HG03135 (cell line): Measurements from ENCODE around the gene PHACTR1.

ENCODE experiments used
- ATAC-seq: cut with Tn5 transposase; IDR thresholded peaks from one replicate; pipeline ENCODE4 v1.9.1; 2021; ENCODE audit warnings: mild to moderate bottlenecking, moderate library complexity; ENCODE audit not compliant: unreplicated experiment

Gene PHACTR1

DNA sequence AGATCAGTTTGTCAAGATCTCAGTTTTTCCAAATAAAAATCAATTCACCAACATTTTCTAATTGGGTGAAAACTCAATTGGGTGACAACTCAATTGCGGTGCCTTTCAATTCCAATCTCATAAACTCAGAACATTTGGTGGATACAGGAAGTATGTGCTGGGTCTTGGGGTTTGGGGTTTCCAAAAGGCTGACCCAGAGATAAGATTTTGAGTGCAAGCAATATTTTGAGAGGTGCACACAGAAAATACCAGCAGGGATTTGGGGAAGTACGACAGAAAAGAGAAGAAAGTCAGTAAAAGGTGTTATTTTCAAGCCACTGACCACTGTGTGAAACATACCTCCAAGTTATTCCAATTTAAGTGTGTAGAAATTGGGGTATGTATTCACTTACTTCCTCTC is 258.0 kb downstream of the PHACTR1 start:
- no peak for ATAC-seq

DNA sequence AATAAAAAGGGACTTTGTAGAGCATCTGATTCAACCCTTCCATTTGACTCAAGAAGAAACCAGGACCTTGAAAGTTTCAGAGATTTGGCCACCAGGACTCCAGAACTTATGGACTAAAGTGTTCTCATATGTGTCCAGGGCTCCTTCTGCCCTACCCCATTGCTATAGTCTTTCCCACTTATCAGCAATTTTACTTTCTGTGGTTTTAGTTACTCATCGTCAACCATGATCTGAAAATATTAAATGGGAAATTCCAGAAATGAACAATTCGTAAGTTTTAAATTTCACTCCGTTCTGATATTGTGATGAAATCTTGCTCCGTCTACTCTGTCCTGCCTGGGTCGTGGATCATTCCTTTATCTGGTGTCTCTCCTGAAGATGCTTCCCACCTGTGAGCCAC is 259.8 kb downstream of the PHACTR1 start:
- no peak for ATAC-seq

DNA sequence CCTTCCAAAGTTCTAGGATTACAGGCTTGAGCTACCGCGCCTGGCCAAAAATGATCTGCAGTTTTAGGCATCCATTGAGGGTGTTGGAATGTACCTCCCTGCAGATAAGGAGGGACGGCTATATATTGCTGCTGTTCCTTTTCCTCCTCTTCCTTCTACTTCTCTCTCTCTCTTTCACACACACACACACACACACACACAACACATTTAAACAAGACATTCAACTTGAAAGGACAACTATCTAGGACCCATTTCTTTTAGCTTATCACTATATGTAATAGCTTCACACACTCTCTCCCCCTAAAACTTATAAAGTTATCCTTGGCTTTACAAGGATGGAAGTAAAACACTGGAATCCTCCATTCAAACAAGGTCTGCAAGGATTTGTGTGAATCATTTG is 260.6 kb downstream of the PHACTR1 start:
- ATAC-seq, result no peak

DNA sequence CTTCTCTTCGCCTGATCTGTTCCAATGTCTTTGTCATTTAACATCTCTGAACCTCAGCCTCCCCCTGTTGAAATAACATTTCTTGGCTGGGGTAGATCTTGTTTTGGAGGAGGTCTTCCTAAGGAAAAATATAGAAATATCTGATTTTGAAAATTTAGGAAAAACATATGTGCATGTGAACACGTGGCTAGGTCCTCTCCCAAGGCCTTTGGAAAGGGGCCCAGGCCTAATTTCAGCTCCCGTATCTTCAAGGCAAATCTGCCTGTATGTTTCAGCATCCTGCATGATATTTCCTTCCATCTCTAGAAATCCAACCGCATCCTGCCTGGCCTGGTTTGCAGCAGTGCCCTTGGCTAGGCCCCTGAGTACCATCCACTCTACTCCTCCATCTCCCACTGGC is 261.2 kb downstream of the PHACTR1 start:
- ATAC-seq, result no peak

DNA sequence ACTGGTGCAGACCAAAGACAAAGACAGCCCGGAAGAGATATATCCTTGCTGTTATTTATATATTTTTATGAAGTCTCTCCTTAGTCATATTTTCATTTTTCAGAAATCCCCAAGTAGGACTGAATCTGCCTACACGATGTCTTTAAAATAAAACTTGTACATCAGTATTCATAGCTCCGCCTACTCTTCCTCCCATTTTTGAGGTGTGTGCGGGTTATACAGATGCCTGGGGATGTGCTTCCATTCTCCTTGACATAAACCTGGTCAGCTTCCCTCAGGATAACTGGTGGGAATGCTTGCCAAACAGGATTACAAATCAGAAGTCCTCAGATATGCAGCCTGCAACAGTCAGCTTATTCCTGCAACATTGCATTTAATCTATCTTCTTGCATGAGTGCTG is 264.2 kb downstream of the PHACTR1 start:
- ATAC-seq, result no peak

DNA sequence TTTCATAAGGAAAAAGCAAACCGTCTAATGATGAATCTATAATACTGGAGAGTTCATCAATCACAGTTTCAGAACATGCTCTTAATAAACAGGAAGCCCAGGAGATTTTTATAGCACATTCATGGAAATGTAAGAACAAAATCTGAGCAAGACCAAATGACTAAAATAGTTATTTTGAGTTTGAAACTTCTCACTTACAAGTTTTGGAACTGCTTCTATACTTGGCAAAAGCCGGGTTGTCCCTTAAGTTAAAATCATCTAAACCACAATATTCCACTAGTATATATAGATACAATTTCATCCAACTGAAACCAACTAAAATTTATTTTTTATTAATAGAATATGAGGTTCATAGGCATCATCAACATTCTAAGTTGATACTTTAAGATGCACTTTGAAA is 268.2 kb downstream of the PHACTR1 start:
- no peak for ATAC-seq

DNA sequence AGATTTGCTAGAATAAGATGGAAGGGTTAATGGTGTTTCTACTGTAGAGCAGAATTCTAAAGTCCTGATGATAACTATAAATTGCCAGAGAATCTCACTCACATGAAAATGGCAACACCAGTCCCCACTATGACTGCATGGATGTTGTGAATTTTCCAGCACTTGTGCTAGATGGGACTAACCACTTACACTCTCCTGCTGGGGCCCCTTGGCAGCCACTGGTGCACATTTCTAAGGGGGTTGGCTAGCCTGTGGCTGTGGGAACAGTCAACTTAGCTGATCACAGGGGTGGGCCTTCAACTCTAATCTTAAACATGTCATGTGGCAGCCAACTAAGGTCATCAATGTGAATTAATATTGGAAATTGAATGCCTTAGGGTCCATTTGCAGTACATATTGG is 271.2 kb downstream of the PHACTR1 start:
- no peak for ATAC-seq

DNA sequence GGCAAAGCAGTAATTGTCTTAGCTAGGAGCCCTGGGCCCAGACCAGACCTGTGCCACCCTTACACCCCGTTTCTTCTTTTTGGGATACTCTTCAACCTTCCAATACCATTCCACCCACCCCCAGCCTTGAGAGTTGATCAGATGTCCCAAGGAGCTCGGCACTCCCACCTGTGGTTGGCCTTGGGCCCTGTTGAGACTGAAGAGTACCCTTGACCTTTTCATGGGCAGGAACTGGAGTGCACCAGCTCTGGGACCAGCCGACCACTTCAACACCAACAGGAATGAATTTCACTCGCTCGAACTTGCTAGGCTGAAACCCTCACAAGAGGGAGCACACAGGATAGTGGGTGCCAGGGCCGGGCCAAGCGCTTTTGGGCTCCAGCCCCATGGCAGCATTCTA is 273.6 kb downstream of the PHACTR1 start:
- ATAC-seq, result no peak

DNA sequence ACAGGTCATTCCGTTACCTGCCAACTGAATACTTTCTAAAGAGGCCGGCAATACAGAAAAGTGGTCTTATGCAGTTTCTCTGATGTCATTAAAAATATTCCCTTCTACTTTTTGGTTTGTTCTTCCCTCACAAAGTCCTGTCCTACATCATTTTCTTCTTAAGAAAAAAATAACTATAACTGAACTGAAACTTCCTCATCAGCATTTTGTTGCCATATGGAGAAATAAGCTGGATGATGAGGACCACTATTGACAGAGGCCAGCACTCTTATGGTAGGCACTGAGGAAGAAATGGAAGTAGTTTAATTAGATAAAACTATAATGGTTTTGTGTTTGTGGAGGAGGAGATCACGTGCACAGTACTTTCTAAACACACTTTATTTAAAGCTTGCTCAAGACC is 274.9 kb downstream of the PHACTR1 start:
- ATAC-seq, result no peak

DNA sequence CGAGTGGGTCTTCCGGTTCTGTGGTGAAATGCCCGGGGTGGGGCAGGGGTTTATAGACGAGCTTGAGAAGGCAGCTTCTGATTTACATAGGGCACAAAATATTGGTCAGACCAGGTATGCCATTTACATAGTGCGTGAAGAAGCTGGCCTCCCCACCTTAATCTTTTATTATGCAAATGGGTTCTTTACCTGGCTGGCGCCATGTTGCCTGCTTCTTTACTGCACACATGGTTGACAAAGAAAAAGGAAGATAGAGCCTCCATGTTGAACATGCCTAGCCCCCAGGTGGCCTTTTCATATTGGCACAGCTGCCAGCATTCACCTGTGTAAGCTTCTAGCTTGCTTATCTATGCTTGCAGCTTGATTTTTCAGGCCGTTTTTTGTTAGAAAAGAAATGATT is 276.2 kb downstream of the PHACTR1 start:
- ATAC-seq, result no peak

DNA sequence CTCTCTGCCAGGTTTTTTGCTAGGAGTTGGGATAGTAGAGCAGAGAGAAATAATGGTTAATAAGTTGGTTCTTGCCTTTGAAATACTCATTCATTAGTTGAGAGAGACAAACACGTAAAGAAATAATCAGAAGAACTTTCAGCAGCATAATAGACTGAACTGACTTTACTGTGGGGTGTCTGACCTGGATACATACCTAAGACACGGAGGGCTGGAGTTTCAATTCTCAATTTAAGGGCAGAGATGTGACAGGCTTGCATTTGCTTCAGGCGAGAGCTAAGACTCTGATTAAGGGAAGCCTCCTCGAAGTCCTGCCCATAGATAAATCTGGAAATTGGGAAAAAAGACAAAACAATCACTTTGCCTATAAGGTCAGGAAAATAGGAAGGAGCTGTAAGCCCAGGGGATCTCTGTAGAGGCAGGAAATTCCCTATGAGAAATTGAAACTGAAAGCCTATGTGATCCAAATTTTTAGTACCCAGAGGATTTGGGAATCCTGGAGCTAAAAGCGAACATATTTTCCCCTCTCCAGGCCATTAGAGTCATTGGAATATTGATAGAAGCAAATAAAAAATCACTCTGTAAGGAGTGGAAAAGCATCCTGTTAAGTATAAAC is 276.8 kb downstream of the PHACTR1 start:
- ATAC-seq, result no peak

DNA sequence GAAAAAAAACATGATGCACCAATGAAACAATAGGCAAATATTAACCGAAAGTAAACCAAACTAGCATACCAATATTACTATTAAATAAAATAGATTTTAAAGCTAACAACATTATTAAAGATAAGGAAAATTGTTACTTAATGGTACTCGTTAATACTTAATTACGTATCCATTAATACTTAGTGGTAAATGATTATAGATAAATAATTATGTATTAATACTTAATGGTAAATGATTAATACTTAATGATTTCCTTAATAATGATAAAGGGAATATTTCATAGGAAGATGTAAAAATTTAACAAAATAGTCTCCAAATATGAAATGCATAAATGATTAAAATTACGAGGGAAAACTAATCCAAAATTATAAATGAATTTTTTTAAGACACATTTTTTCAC is 278.9 kb downstream of the PHACTR1 start:
- no peak for ATAC-seq

DNA sequence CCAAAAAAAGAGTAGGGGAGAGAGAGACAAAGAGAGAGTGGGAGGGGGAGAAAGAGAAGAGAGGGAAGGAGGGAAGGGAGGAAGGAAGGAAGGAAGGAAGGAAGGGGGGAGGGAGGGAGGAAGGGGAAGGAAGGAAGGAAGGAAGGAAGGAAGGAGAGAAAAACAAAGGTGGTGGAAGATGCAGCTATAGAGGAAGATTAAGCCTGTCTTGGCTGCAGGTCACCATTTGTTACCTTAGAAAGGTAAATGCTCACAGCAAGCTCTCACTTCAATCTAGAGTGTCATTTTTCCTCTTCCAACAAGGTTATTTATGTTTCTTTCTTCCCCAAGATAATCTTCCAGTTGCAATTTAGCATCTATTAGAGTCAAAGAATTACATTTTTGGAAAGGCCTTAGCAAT is 284.0 kb downstream of the PHACTR1 start:
- no peak for ATAC-seq

DNA sequence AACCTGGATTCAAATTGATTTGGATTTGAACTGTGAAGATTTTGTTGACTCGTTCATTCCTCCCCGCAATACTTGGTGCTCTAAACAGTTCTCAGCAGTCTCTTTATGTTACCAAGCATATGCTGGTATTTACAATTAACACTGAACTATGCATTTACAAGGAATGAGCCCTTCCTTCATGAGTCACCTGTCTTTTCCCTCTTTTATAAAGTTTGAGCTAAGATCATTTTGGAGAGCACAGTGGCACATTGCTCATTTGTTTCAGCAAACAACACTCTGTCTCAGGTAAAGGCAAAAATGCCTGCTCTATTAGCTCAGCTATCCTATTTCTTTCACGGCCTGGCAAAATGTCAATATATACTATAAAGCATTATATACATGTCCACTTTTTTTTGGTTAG is 285.4 kb downstream of the PHACTR1 start:
- ATAC-seq, result no peak

DNA sequence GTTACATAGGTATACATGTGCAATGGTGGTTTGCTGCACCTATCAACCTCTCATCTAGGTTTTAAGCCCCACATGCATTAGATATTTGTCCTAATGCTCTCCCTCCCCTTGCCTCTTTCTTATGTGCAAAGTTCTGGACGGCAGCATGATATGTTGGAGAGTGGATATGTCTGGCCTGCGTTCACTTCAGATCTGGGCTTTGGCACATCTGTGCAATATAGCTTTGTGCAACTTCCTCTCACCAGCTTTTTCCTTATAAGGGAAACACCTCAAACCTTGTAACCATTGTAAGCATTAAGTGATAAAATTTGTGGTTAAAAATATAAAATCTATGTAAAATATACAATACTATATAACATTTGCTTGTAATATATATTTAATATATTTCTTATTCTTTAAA is 288.0 kb downstream of the PHACTR1 start:
- no peak for ATAC-seq

DNA sequence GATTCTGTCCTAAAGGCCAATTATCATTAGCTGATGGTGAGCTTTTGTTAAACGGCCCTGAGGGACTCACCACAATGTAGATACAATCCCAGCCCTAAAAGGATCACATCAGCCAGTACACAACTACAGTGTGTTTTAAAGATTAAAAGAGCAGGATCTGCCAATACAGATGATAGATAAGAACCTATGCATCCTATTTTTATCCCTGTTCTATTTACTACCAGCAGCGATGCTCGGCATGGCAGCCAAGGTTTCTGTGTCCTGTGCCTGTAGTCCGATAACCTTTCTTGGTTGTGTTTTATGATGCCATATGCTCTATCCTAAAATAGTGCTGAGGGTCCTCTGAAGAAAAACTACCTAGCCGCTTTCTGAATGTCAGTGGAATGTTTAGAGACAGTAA is 289.4 kb downstream of the PHACTR1 start:
- ATAC-seq, result no peak

DNA sequence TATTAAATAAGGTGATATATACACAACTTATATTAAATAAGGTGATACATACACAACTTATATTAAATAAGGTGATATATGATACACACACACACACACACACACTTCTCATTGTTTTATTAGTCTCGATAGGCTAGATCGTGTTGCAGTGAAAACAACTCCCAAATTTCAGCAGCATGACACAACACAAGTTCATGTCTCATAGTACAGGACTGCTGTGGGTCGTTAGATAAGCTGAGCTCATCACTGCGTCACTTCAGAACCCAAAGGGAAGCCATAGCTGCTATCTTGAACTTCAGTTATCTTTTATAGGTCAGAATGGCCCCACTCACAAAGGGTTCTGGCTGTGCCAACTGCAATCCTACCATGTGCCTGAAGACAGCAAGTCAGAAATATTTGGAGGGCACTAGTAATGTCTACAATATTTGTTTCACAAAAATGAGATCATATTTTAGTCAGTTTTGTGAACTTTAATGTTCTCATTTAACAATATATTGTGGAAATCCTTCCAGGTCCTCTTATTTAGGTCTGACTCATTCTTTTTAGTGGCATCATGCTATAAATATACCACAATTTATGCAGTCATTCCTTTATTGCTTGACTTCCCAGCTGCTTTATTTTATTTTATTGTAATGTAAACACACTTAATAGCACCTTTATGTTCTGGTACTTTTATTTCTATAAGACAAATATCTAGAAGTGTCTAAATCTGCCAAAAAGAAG is 290.2 kb downstream of the PHACTR1 start:
- no peak for ATAC-seq

DNA sequence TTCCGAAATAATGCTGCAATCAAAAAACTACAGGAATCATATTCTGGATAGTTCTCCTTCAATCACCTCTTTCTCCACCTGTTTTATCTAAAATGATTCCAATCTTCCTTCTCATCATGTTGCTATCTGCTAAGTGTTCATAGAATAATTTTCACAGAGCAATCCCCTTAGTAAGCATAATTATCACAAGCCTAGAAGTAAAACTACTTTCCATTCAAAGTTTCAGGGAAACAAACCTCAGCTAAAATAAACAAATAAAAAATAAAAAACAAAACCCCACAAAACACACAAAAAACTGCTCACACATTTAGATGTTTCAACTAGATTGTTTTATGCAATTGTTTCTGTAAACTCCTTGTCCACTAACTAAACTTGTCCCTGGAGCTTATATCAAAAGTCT is 291.2 kb downstream of the PHACTR1 start:
- no peak for ATAC-seq

DNA sequence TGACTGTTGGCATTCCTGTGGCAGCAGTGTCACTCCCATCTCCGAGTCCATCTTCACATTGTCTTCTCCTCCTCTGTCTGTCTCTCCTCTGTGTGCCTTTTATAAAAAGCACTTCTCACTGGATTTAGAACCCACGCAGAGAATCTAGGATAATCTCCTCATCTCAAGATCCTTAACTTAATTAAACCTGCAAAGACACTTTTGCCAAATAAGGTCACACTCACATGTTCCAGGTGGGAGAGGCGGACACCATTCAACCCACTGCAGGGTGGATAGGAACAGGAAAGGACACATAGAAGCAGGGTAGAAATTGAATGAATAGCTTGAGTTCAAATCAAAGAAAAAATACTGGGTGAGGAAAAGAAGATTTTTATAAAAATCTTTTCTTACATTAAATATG is 292.5 kb downstream of the PHACTR1 start:
- ATAC-seq, result no peak

DNA sequence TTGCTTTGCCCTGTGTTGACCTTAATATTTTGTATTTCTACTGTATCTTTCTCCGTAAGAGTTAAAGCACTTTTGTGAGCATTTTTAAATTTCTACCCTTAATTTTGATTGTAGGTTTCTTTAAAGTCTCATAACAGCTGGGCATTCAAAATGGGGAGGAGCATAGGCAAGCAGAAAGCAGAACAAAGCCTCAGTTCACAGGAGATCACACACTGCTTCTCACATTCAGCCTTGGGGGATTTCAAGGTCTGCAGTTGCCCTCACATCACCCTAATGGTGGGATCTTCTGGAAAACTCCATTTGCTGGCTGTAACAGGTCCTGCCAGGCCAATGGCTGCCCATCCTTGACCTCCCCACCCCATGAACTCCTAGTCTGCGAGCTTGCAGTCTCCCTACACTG is 292.9 kb downstream of the PHACTR1 start:
- no peak for ATAC-seq

DNA sequence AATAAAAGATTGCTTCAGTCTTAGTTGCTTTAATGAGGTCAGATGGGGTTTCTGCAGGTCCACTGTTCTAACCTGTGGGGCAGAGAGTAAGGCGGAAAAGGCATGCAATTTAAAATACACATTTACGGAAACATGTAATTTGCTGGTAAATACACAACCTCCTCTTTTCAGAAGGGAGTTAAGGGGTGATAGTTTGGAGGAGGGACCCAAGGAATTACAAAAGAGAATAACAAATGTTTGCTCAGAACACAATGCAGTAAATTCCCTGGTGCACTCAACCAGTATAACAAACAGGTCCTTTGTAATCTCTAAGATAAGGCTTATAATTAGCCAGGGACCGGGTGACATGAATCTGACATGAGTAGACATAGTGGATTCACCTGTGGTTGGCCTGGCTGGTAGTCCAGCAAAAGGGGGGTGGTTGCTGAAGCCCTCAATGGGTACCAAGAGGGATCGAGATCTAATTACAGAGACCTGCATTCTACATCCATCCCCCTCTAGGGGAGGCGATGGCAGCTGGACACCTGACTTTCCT is 295.1 kb downstream of the PHACTR1 start:
- ATAC-seq, result no peak

DNA sequence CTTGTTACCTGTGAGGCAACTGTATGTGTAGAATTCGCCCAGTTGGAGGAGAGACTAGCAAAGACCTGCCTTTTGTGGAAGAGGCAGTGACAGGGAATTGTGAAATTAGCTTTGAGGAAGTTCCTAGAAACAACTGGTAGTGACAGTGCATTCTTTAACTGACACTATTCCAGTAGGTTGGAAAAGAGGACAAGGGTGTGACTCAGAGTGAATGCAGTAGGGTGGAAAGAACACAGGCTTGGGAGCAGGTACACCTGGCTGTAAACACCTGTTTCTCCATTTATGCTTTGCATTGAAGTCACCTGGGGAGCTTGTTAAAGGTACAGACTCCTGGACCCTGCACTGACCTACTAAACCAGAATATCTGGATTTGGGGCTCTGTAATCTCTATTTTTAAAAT is 295.7 kb downstream of the PHACTR1 start:
- no peak for ATAC-seq
